Stimulated activated CD8-positive, alpha-beta memory T cell treated with anti-CD3 and anti-CD28 coated beads, Interleukin-15, amount 100 ng/mL, for 48 hours (primary cell): ENCODE measurements around the gene CDKN2B.

Source experiments
- DNase-seq, 2 donors: peaks; one replicate each; pipeline ENCODE4 v3.0.0-alpha.2; 2020; ENCODE audit warnings: low read depth in 2 of 2

The CDKN2B gene

DNA sequence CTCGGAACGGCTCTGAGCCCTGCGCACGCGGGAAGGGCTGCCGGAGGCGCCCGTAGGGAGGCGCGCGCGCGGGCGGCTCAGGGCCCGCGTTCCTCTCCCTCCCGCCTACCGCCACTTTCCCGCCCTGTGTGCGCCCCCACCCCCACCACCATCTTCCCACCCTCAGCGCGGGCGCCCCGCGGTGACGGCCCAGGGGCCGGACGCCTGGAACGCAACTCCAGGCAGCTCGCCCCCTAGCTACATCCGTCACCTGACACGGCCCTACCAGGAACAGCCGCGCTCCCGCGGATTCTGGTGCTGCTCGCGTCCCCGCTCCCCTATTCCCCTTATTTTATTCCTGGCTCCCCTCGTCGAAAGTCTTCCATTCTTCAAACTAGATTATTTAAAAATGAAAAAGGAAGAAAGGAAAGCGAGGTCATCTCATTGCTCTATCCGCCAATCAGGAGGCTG is 14.5 kb downstream of the CDKN2B start, which contains the start of gene CDKN2B-AS1:
Gene CDKN2B-AS1 (plus strand): TSS at position 236 of the 450 bp plus-strand sequence.
- no peak for DNase-seq

DNA sequence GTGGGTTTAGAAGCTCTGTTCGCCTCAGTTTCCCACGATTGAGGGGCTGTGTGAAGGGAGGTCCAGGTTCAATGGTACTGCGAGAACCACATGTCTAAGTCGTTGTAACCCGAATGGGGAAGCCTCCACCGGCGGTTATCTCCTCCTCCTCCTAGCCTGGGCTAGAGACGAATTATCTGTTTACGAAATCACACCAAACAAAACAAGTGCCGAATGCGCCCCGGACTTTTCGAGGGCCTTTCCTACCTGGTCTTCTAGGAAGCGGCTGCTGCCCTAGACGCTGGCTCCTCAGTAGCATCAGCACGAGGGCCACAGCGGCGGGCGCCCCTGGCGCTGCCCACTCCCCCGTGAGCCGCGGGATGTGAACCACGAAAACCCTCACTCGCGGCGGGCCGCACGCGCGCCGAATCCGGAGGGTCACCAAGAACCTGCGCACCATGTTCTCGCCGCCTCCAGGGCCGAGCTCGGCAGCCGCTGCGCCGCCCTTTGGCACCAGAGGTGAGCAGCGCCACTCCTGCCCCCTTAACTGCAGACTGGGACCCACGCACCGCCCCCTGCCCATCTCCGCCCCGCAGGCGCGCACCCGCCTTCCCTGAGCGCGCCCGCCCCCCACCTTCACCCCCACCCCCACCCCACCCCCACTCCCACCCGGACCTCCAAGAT is 15.1 kb downstream of the CDKN2B start, which contains the start of gene CDKN2A:
Gene CDKN2A (minus strand): TSS at position 500 of the 663 bp plus-strand sequence.
- DNase-seq, result no peak

DNA sequence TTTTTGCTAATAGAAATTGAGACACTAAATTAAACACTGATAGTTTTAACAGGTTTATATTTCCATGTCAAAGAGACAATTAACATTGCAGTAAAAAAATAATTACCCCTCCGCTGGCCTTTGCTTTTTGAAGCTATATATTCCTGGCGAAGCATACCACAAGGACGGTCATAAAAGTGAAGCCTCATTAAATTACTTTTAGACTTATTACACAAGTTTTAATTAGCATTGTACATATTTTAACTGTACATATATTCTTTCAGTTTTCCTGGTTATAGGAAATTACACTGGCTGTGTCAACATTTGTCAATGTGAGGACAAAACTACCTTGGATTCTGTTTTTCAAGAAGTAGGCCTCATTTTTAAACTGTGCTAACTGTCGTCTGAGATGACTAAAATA is 16.1 kb downstream of the CDKN2B start:
- DNase-seq, result no peak

DNA sequence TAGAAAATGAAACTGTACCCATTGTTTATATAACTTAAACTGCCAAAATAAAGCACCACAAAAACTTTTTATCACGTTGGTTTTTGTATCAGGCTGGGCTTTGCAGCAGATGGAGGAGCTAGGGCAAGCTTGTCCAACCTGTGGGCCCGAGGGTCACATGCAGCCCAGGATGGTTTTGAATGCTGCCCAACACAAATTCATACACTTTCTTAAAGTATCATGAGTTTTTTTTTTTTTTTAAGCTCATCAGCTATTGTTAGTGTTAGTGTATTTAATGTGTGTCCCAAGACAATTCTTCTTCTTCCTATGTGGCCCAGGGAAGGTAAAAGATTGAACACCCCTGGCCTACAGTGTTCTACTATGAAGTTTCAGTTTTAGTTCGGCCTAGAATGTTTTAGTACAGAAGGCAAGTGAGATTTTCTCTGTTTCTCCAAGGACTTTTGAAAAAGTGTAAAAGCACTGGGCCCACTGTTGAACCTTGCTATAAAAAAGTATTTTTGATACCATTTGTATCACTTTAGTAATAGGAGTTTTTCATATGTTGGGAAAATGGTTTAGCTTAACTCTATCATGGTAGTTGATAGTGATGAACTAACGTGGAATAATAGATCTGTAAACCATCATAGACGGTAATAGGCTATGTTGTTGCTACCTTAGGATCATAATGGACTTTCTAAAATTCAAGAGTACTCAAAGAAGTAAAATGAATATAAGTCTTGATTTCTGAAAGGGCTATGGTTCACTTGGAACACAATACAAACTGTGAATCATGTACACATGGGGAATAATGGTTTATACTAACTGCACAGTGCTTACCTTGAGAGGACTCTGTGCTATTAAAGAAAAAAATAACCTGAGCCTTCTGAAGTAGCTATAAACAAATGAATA is 17.8 kb downstream of the CDKN2B start:
- DNase-seq, result no peak

DNA sequence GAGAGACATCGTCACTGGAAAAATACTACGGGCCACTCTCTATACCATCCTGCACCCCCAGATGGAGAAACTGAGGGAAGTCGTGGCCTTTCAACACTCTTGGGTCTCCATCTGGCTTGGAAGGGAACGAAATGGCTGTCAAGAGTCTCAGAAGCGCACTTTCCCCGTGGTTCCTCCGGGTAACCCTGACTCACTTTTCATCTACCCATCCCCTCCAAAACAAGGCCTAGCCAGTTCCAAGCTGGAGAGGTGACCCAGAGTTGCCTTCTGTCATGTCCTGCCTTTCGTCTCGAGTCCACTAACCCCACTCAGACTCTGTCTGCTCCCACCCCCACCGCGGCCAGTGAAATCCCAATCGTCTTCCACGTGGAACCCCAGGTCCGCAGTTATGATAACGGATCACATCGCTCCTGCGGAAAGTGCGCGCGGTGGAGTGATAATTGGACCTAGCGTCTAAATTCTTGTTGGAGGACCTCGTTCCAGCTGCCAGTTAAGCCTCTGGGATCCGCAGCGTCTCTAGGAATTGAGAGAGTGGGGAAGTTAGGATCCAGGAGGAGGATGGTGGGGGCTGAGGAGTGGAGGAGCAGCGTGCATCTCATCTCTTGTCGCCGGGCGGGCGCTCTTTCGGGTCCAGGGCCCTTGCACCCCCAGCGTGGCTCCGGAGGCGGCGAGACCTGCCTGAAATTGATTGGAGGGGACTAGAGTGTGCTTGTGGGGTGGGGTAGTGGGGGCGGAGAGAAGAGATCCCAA is 19.5 kb downstream of the CDKN2B start:
- DNase-seq, result no peak

DNA sequence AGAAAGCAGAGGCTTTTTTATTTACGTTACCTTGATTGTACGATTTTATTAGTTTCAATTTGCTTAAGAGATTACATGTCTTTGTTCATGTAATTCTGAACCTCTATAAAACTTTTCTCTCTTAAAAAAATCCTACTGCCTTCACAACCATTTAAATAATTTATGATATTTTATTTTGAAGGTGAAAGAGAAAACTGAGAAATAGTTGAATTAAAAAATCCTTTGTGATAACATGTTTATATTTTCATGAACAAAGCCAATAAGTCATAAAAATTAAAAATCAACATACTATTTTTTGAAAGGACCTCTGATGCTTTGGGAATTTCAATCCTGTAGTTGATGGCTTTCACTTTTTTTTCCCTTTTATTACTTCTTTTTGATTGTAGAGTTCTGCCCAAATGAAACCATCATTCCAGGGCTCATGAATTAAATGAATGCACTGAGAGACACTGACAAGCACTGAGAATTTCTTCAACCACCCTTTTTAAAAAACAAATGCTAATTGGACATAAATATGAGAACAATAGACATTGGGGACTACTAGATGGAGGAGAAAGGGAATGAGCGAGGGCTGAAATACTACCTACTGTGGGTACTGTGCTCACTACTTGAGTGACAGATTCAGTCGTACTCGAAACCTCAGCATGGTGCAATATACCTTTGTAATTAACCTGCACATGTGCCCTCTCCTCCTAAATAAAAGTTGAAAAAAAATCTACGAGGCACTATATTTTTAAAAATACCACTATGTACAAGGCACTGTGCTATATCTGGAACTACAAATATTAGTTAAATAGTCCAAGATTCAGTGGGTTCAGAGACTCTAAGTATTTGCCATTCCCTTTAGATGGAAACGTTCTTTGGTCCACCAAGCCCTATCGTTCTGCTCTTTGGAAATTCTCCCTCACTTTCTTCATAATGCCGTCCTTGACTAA is 20.8 kb downstream of the CDKN2B start:
- no peak for DNase-seq

DNA sequence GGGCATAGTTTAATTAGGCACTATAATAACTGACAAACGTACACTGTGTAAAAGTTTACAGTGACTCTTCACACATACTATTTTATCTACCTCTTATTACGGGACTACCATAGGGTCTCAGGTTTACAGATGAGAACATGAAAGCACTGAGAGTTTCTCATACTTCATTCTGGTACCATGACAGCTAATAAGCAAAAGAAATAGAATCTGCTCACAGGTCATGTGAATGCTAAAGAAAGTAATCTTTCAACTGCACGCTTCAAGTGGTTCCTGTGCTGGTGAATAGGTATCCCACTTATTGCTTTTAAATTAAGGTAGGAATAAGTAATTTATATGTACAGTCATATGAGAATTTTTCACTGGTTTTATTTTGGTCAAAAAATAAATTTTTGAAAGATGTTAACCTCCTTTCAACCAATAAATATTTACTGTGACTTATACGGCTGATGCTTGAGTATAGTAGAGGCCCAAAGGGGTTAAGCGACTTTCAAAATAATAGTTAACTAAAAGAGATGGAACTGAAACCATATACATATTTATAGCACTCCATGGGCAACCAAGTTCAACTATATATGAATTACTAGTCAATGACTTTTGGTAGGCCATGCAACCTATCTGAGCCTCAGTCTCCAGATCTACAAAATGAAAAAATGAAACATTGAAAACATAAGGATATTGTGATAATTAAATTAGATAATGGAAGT is 23.0 kb downstream of the CDKN2B start:
- no peak for DNase-seq

DNA sequence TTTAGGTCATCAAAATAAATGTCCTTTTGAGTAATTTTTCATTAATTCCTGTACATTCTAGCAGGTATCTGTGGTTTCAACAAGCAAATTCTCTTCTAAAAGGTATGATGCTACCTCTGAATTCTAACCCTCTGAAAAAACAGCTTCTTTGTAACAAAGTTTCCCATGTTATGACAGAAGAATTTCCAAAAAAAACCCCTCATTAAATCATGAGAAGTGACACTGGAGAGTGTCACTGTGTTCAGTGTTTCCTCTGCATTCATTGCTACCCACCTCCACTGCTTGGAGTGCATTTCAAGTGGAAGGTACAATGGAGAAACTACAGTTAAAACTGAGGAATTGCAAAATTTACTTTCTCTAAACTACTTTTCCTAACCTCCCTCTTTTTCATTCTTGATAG is 25.0 kb downstream of the CDKN2B start:
- DNase-seq, result no peak

DNA sequence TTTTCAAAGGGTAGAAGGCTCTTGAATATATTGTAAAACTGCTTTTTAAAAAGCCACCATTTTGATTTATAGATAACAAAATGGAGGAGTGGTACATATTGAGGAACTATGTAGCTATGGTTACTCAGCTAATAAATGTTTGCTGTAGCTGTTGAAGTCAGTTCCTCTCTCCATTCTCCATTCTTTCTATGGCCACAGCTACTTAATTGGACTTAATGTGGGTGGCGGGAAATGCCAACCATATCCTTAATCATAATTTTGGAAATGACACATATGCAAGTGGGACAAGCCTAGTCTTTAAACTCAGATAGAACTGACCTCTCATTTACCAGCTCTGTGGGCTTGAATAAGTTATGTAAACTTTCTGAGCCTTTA is 25.6 kb downstream of the CDKN2B start:
- no peak for DNase-seq

DNA sequence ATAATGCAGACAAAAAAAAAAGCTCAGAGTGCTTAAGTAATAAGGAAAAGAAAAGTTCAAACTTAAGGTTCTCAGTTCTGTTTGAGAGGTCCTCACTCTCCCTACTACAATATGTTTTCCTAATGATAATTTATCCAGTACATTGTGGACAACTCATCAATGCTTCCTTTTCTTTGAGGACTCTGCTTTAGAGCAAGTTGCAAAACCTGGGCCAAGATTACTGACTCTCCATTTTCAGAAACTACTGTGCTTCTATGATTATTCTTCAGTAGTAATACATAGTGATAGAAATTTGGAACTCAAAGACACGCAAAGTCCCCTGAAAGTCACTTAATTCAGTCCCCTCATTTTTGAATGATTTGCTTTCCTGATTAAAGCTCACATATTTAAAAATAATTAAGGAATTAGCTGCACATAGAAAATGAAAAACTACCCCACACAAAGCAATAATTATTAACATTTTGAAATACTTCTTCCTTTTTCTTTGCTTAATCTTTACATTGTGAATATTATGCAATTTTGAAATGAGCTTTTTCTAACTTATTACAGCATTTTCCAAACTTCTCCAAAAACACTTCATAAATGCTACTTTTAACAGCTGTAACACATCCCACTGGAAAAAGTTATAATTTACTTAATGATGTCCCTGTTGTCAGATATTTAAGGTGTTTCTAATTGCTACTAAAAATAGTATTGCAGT is 26.1 kb downstream of the CDKN2B start:
- no peak for DNase-seq

DNA sequence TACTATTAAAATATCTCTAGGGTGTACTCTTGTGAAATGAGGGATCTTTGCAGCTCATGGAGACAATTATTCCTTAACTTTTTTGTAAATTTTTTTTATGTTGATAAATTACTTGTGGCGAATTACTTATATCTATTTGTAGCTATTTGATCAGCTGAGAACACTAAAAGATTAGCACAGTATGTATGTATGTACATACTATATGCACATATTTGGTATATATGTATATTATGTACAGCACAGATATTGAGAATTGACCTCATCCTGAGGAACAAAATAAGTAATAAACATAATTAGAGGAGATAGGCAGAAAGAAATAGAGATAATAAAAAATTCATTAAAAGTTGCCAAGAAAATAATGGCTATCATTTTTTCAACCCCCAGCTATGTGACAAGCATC is 26.7 kb downstream of the CDKN2B start:
- no peak for DNase-seq

DNA sequence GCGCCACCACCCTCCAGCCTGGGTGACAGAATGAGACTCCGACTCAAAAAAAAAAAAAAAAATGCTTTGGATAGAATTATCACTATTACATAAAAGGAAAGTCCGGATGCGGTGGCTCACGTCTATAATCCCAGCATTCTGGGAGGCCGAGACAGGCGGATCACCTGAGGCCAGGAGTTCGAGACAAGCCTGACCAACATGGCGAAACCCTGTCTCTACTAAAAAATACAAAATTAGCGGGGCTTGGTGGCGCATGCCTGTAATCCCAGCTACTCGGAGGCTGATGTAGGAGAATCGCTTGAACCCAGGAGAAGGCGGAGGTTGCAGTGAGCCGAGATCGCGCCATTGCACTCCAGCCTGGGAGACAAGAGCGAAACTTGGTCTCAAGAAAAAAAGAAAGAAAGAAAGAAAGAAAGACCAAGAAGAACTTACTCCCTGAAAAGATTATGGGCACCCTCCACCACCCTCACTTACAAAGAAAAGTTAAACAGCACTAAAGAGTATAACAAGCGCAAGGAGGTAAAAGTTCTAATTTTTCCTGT is 32.7 kb downstream of the CDKN2B start:
- no peak for DNase-seq

DNA sequence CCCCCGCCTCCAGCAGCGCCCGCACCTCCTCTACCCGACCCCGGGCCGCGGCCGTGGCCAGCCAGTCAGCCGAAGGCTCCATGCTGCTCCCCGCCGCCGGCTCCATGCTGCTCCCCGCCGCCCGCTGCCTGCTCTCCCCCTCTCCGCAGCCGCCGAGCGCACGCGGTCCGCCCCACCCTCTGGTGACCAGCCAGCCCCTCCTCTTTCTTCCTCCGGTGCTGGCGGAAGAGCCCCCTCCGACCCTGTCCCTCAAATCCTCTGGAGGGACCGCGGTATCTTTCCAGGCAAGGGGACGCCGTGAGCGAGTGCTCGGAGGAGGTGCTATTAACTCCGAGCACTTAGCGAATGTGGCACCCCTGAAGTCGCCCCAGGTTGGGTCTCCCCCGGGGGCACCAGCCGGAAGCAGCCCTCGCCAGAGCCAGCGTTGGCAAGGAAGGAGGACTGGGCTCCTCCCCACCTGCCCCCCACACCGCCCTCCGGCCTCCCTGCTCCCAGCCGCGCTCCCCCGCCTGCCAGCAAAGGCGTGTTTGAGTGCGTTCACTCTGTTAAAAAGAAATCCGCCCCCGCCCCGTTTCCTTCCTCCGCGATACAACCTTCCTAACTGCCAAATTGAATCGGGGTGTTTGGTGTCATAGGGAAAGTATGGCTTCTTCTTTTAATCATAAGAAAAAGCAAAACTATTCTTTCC is 34.2 kb downstream of the CDKN2B start:
- DNase-seq, result no peak

DNA sequence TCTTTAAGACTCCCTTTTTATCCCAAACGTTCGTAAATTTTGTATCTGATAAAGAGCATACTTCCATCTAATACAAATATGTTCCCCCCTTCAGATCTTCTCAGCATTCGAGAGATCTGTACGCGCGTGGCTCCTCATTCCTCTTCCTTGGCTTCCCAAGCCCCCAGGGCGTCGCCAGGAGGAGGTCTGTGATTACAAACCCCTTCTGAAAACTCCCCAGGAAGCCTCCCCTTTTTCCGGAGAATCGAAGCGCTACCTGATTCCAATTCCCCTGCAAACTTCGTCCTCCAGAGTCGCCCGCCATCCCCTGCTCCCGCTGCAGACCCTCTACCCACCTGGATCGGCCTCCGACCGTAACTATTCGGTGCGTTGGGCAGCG is 34.8 kb downstream of the CDKN2B start:
- no peak for DNase-seq

DNA sequence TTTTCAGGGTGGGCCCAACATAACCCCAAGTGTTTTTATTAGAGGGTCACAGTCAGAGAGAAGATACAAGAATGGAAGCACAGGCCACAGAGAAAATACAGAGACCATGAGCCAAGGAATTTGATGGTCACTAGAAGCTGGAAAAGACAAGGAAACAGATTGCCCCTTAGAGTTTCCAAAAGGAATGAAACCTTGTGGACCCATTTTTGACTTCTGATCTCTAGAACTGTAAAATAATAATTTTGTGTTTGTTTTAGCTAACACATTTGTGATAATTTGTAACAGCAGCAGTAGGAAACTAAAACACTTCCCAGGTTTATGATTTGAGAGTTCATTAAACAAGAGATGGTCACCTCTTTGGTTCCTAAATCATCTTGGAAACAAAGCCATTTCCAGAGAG is 36.7 kb downstream of the CDKN2B start:
- no peak for DNase-seq

DNA sequence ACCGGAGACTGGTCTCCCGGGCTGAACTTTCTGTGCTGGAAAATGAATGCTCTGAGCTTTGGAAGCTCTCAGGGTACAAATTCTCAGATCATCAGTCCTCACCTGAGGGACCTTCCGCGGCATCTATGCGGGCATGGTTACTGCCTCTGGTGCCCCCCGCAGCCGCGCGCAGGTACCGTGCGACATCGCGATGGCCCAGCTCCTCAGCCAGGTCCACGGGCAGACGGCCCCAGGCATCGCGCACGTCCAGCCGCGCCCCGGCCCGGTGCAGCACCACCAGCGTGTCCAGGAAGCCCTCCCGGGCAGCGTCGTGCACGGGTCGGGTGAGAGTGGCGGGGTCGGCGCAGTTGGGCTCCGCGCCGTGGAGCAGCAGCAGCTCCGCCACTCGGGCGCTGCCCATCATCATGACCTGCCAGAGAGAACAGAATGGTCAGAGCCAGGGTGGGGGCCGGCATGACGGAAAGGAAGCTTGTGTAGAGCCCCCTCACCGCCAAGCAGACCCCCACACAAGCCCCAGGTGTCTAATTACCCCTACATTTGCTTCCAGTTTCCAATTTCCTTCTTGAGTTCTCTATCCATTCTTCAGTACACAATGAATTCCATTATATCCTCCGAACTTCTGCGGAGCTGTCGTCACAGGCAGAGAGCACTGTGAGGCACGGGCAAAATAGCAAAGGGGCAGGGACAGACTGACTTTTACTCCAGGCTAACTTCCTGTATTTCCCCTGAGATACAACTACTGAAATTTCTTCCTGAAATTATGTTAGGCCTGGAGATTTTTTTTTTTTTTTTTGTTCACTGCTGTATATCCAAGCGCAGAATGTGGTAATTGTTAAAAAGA is 38.1 kb downstream of the CDKN2B start:
- no peak for DNase-seq

DNA sequence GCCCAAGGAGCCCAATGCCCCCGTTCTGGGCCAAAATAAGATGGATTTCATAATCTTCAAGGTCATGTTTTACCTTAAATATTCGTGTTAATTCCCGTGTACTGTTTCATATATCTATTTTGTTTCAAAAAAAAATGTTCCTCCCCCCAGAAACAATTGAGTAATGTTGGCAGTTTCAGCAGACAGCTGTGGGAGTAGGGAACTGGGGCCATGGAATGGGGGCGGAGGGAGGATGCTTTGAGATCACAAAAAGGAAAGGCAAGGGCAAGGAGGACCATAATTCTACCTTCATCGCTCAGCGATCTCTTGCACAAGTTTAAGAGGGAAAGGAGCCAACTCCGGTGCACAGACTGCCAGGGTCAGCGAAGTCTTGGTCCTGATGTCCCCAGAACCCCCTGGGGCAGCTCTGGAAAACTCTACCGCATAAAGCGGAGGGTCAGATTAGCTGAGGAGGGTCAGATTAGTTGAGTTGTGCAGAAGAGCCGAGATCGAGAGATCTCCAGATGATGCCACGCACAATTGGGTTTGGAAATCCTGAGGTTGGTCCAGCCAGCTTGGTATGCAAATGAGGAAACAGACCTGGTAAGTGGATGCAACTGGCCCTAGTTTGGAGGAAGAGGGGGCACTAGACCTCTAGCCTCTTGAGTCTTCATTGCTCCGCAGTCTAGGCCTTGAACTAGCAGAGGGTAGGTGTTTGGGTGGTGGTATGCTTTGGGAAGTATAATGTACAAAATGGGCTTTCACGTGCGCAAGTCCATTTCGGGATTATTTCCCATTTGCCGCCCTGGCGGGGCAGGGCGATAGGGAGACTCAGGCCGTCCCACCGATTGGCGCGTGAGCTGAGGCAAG is 38.9 kb downstream of the CDKN2B start:
- no peak for DNase-seq
